Measurements from ENCODE around the gene LRCH4.
"Not testable (repeated sequence)": the region's sequence is repeated elsewhere in the genome, so short reads cannot be mapped to it uniquely, and the experiment has no call there.

Gene LRCH4

DNA sequence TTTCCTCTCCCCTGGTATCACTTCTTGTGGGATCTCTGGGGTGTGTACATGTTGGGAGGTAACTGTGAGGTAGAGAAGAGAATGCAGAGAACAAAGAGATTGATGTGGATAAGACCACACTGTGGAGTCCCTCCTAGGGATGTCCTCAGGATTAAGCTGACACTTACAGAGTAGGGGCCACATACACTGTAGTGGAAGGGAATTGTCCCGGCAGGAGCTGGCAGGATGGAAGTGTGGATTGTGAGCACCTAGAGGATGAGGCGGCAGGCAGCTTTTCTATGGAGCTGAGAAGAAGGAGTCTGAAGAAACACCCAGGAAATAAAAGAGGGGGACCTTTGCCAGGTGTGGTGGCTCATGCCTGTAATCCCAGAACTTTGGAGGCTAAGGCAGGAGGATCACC lies 33.4 kb downstream of the LRCH4 start:
- Histone ChIP-seq H3K36me3 (peaks cover 22 to 75% (median 55%) of the 10 kb centered on the region in 11 experiments), H3K4me3 (no peak overlapping the region), H3K9ac (no peak overlapping the region), H3K27me3 (no peaks in the 10 kb centered on the region), H4K20me1 (no peaks in the 10 kb centered on the region; a peak in 1 of 22 replicates), H3K4me1 (peaks cover 32 to 55% (median 32%) of the 10 kb centered on the region in 10 experiments), H3K9me3 (replicated peaks in 1 of 11) (no peaks in the 10 kb centered on the region), H3K27ac (no peak overlapping the region), H3K4me2 (no peak overlapping the region)
- no peak for TF ChIP-seq Cebpa-rat (IDR thresholded peaks at IDR 0.05)

DNA sequence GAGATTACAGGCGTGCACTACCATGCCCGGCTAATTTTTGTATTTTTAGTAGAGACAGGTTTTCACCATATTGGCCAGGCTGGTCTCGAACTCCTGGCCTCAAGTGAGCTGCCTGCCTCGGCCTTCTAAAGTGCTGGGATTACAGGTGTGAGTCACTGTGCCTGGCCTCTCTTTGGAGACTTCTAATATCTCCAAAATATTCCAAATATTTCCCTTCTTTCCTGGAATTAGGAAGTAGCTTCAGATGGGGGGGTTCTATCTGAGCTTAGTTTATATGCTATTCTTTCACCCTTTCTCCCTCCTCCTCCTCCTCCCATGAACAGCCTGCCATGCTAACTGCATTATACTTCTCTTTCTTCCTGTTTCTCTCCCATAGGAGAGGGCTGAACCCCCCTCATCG lies 37.5 kb downstream of the LRCH4 start:
- peaks cover 60 to 66% (median 62%) of the 10 kb centered on the region in 10 experiments for H3K4me1 ChIP-seq
- H3K9me3 ChIP-seq (replicated peaks in 1 of 11); H3K9ac ChIP-seq; H4K20me1 ChIP-seq; H3K27me3 ChIP-seq; H3K4me3 ChIP-seq: not testable (repeated sequence)
- H3K4me2 ChIP-seq: peak overlapping the region; percentile 50 to 85 (median 78)
- H3K27ac ChIP-seq: peak overlapping the region in 9 of 11 experiments; percentile 1 to 73 (median 62); a peak in 10 of 22 replicates
- peaks cover 8 to 35% (median 23%) of the 10 kb centered on the region in 11 experiments; a peak in 20 of 22 replicates for H3K36me3 ChIP-seq

DNA sequence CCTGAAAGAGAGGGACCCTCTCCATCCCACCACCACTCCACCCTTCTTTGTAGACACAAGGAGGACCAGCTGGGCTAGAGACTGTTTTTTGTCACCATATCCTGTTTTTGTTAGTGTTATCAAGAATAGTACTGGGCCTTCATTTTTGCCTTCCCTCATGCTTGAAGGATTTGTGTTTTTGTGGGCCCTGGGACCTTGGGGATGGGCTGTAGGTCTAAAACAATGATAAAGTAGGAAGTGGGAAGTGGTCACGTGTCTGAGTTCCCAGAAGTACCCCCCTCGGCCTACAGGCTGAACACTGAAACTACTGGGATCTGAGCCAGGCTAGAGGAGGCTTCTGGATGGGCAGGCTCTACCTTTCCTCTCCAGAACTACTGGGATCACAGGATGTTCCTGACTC lies 38.1 kb downstream of the LRCH4 start:
- Histone ChIP-seq H3K4me3 (no peak overlapping the region), H4K20me1 (no peaks in the 10 kb centered on the region), H3K27ac (peak overlapping the region; percentile 1 to 73 (median 55); a peak in 17 of 22 replicates), H3K27me3 (no peaks in the 10 kb centered on the region), H3K4me1 (peaks cover 60 to 66% (median 62%) of the 10 kb centered on the region in 10 experiments), H3K9ac (peak overlapping the region in 5 of 11 experiments; percentile 7 to 41 (median 22); a peak in 8 of 22 replicates), H3K9me3 (replicated peaks in 1 of 11) (no peaks in the 10 kb centered on the region), H3K36me3 (peaks cover 3 to 30% (median 17%) of the 10 kb centered on the region in 11 experiments; a peak in 20 of 22 replicates), H3K4me2 (peak overlapping the region; percentile 50 to 85 (median 78))
- TF ChIP-seq Cebpa-rat (IDR thresholded peaks at IDR 0.05): no peak

DNA sequence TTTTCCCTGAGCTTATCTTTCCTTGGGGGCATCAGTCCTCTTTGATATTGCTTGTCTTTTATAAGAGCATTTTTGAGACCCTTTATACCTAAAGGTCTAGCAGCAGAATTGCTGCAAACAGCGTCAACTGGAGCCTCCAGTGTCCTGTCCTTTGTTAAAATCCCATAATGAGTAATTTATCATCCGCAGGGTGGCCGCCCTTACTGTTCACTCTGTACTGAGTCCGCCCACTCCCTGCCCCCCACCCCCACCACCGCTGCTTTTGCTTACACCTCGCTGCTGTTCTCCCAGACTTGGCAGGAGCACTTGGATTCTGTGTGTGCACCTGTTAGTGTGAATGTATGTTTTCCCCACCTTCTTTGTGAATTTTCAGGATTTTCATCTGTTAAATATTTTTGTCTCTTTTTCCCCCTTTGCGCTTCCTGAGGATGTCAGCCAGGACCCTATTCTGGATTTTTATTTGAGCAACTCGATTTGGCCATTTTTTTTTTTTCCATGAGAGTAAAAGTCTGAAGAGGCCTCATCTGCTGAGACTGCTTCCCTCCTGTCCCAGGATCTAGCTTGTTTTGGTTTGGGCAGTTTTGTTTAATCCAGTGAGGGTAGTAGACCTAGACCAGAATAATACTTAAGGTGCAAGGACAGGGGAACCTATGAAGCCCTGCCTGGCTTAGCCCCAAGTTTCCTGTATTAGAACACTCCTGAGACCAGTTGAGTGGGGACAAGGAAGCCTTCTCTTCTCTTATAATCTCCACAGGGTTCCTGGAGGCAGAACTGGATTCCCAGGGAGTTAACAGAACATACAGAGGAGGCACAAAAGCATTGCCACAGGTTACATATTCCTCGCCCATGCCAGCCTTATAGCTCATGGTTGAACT lies 38.8 kb downstream of the LRCH4 start:
- TF ChIP-seq Cebpa-rat (IDR thresholded peaks at IDR 0.05): no peak
- Histone ChIP-seq H3K9ac (peak overlapping the region in 4 of 11 experiments; percentile 7 to 35 (median 22); a peak in 6 of 22 replicates), H3K4me1 (peaks cover 60 to 66% (median 62%) of the 10 kb centered on the region in 10 experiments), H4K20me1 (no peaks in the 10 kb centered on the region), H3K4me3 (no peak overlapping the region), H3K27me3 (no peaks in the 10 kb centered on the region), H3K36me3 (peaks cover 0 to 23% (median 10%) of the 10 kb centered on the region in 11 experiments; a peak in 16 of 22 replicates), H3K9me3 (replicated peaks in 1 of 11) (no peaks in the 10 kb centered on the region), H3K4me2 (peak overlapping the region; percentile 50 to 85 (median 78)), H3K27ac (peak overlapping the region in 10 of 11 experiments; percentile 1 to 73 (median 58); a peak in 17 of 22 replicates)

DNA sequence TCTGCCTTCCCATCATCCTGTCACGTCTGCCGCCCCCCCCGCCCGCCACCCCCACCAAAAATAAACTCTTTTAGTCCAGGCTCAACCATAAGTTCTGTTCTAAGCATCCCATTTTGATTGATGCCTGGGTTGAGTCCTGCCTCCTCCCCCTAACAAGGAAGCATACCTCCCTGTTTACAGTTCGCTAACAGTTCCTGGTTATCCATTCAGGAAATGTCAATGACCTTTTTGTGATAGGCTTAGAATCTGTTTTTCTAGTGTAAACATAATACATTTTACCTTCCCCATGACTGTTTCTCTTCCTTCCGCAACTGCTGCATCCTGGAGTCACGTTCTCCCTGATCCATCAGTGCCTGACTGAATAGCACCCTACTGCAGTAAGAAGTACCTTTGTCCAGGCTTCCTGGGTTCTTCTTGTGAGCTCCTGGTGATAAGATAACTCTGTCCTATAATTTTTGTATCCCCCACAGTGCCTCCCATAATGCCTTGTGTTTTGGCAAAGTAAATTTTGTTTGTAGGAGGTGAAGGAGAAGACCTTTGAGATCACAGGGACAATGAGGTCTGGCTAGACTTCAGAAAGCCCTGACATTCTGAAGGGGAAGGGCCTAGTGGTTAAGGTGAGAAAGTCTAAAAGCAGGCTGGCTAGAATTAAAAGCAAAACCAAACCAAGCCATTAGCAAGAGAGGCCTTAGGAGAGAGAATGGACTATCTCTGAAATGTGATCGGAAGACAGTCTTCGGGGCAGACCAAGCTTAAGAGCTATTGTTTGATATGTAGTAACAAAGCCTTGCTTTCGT lies 39.6 kb downstream of the LRCH4 start:
- Histone ChIP-seq H3K36me3 (peaks cover 0 to 14% (median 5%) of the 10 kb centered on the region in 11 experiments; a peak in 10 of 22 replicates), H3K4me2 (peak overlapping the region; percentile 44 to 85 (median 77)), H3K4me3 (no peak overlapping the region), H4K20me1 (no peaks in the 10 kb centered on the region), H3K9me3 (replicated peaks in 1 of 11) (no peaks in the 10 kb centered on the region), H3K9ac (peak overlapping the region in 5 of 11 experiments; percentile 0 to 39 (median 22); a peak in 8 of 22 replicates), H3K27ac (peak overlapping the region in 9 of 11 experiments; percentile 16 to 62 (median 37); a peak in 14 of 22 replicates), H3K4me1 (peaks cover 60 to 66% (median 62%) of the 10 kb centered on the region in 10 experiments), H3K27me3 (no peaks in the 10 kb centered on the region)
- TF ChIP-seq Cebpa-rat (IDR thresholded peaks at IDR 0.05): no peak

DNA sequence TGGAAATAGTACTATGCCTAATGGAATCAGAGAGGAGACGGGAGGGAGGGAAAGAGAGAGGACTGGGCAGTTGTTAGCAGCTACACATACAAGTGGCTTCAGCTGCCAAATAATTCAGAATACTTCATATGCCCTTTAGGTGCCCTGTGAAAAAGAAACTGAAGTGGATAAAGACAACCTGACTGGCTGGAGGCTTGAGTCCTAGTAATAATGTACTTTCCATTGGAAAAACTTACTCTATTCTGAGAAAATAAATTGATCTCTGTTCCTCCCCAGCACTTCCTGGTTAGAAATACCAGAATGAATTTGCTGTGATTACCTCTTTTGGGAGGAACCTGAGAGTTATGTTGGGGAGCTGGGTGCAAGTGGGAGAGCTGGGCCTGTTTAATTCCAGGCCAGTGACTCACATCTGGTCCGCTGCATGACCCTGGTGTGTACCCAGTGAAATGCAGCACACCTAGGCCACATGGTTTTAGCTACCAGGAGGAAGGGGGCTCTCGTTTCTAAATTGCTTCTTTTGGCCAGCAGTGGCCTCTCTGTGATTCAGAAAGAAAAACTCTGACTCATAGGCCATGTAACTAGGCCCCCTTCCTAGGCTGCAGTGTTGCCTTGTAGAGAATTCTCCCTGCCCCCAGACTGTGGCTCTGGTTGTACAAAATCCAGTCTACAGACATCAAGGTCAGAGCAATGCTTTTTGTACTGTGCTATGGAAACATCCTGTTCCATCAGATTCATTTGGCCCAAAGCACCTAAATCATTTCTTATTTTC lies 40.4 kb downstream of the LRCH4 start:
- Histone ChIP-seq H3K36me3 (peaks cover 0 to 12% (median 4%) of the 10 kb centered on the region in 11 experiments; a peak in 8 of 22 replicates), H3K27me3 (no peaks in the 10 kb centered on the region), H3K4me2 (peak overlapping the region; percentile 44 to 85 (median 77)), H3K27ac (peak overlapping the region in 8 of 11 experiments; percentile 16 to 62 (median 42); a peak in 15 of 22 replicates), H4K20me1 (no peaks in the 10 kb centered on the region), H3K4me1 (peaks cover 58 to 70% (median 62%) of the 10 kb centered on the region in 10 experiments), H3K9me3 (replicated peaks in 1 of 11) (no peaks in the 10 kb centered on the region), H3K9ac (peak overlapping the region in 6 of 11 experiments; percentile 0 to 39 (median 21); a peak in 10 of 22 replicates), H3K4me3 (no peak overlapping the region)
- TF ChIP-seq Cebpa-rat (IDR thresholded peaks at IDR 0.05): no peak

DNA sequence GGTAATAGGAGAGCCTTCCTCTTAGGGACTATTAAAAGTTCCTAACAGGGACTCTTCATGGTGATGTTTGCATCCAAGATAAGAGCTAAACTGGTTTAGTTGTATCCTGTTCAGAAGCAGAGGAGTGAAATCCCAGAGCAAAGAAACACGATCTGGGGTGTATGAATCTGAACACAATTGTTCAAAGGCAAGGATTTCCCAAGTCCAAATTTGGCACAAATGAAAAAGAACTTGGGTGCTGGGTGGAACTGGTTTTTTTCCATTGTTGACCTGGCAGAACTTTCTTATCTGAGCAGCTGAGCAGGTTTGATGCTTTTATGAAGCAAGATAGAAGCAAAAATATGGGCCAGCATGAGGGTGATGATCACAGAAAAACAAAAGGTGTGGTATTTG lies 41.0 kb downstream of the LRCH4 start:
- Histone ChIP-seq H3K4me2 (peak overlapping the region; percentile 44 to 85 (median 77); a peak in 21 of 22 replicates), H3K36me3 (peaks cover 0 to 12% (median 4%) of the 10 kb centered on the region in 11 experiments; a peak in 7 of 22 replicates), H3K27ac (peak overlapping the region in 7 of 11 experiments; percentile 3 to 62 (median 36); a peak in 8 of 22 replicates), H3K4me1 (peaks cover 56 to 70% (median 62%) of the 10 kb centered on the region in 10 experiments), H3K27me3 (no peaks in the 10 kb centered on the region), H3K9me3 (replicated peaks in 1 of 11) (no peaks in the 10 kb centered on the region), H3K9ac (peak overlapping the region in 3 of 11 experiments; percentile 16 to 39 (median 20); a peak in 1 of 22 replicates), H3K4me3 (no peak overlapping the region), H4K20me1 (no peaks in the 10 kb centered on the region; a peak in 1 of 22 replicates)
- TF ChIP-seq Cebpa-rat (IDR thresholded peaks at IDR 0.05): no peak

DNA sequence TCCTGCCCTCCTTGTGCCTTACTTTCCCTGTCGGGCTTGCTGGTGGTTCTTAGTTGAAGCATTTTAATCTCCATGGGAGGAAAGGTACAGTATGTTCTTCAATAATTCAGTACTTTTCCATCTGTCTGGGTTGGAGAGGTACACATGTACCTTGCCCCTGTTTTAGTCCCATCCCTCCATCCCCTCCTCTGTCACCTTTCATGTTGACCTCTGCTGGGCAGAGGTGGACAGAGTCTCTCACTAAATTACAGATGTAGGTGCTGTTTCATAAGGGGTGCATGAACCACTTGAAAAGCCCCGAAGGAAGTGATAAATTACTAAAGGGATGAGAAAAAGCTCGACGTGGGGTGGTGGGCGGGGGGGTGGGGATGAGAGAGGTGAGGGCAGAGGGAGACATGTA lies 41.5 kb downstream of the LRCH4 start:
- TF ChIP-seq Cebpa-rat (IDR thresholded peaks at IDR 0.05): no peak
- Histone ChIP-seq H3K27me3 (no peaks in the 10 kb centered on the region), H3K4me2 (peak overlapping the region in 1 of 11 experiments; percentile 80; a peak in 1 of 22 replicates), H3K9ac (no peak overlapping the region), H3K4me1 (peaks cover 54 to 69% (median 61%) of the 10 kb centered on the region in 10 experiments), H4K20me1 (no peaks in the 10 kb centered on the region; a peak in 1 of 22 replicates), H3K9me3 (replicated peaks in 1 of 11) (no peaks in the 10 kb centered on the region), H3K36me3 (peaks cover 0 to 7% (median under 1%) of the 10 kb centered on the region in 11 experiments; a peak in 7 of 22 replicates), H3K4me3 (no peak overlapping the region), H3K27ac (no peak overlapping the region)
